Nephron progenitor cell (in vitro differentiated cells): Measurements from ENCODE around the gene FAF2.

ENCODE experiments used
- DNase-seq: peaks from one replicate; pipeline ENCODE4 v3.0.0; 2021
- H3K27ac Mint-ChIP-seq: 2 replicates; pipeline ENCODE4 v1.8.0; 2021; ENCODE audit warnings: mild to moderate bottlenecking, moderate library complexity, mixed read lengths
- H3K27me3 Mint-ChIP-seq: 2 replicates; pipeline ENCODE4 v1.8.0; 2021; ENCODE audit warnings: mild to moderate bottlenecking, low read depth, mixed read lengths; ENCODE audit not compliant: poor library complexity
- H3K36me3 Mint-ChIP-seq: 2 replicates; pipeline ENCODE4 v1.8.0; 2021; ENCODE audit warnings: low read depth, mixed read lengths
- H3K4me1 Mint-ChIP-seq: 2 replicates; pipeline ENCODE4 v1.8.0; 2021; ENCODE audit warnings: mixed read lengths
- H3K4me3 Mint-ChIP-seq: 2 replicates; pipeline ENCODE4 v1.8.0; 2021; ENCODE audit warnings: mild to moderate bottlenecking, moderate library complexity, mixed read lengths
- H3K9me3 Mint-ChIP-seq: 2 replicates; pipeline ENCODE4 v1.8.0; 2021; ENCODE audit warnings: mild to moderate bottlenecking, moderate library complexity, mixed read lengths
- TF ChIP-seq, protein P1 (sequence below): fragments of 200-600 bp; sonication (generic); IDR thresholded peaks from 2 replicates; pipeline ENCODE4 v1.5.0; 2021; ENCODE audit warnings: antibody characterized with exemption

Gene FAF2

DNA sequence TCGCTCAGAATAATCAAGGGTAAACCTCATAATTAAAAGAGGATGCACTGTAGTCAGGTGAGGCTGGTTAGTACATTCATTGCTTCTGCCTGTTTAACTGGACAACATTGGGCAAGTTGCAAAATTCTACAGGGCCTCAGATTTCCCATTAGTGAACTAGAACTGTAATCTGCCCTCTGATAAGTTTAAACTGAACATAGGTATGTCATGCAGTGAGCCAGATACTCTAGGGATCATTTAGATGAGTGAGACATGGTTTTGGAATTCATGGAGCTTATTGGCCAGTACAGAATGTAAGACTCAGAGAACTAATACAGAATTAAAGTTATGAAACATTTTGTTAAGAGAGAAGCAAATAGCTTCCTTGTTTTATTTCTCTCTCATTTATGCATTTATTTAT, 53.1 kb downstream of the FAF2 start:
- TF ChIP-seq, protein P1, sequence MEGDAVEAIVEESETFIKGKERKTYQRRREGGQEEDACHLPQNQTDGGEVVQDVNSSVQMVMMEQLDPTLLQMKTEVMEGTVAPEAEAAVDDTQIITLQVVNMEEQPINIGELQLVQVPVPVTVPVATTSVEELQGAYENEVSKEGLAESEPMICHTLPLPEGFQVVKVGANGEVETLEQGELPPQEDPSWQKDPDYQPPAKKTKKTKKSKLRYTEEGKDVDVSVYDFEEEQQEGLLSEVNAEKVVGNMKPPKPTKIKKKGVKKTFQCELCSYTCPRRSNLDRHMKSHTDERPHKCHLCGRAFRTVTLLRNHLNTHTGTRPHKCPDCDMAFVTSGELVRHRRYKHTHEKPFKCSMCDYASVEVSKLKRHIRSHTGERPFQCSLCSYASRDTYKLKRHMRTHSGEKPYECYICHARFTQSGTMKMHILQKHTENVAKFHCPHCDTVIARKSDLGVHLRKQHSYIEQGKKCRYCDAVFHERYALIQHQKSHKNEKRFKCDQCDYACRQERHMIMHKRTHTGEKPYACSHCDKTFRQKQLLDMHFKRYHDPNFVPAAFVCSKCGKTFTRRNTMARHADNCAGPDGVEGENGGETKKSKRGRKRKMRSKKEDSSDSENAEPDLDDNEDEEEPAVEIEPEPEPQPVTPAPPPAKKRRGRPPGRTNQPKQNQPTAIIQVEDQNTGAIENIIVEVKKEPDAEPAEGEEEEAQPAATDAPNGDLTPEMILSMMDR, result no peak
- Mint-ChIP-seq H3K27me3 (no peaks in the 10 kb centered on the region), H3K9me3 (no peaks in the 10 kb centered on the region), H3K36me3 (peaks cover 80% of the 10 kb centered on the region), H3K27ac (no peak overlapping the region), H3K4me3 (no peak overlapping the region), H3K4me1 (peaks cover 9% of the 10 kb centered on the region)
- no peak for DNase-seq

DNA sequence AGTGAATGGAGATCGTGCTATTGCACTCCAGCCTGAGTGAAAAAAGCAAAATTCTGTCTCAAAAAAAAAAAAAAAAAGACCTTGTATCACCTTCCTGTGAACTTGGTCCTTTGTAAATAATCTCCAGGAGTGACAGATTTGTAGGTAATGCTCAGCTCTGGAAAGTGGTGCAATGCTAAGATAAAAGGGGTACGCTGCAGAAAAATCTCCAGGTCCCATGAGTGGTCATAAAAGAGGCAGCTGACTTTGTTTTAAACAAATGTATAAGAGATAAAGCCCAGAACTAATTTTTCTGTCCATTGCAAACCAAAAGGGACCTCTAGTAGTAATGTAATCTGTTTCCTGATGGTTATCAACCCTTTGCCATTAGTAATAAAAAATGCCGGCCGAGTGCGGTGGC, 55.3 kb downstream of the FAF2 start:
- Mint-ChIP-seq H3K27me3 (no peaks in the 10 kb centered on the region), H3K36me3 (peaks cover 82% of the 10 kb centered on the region), H3K27ac (peak overlapping the region; percentile 25), H3K4me1 (peaks cover 9% of the 10 kb centered on the region), H3K4me3 (no peak overlapping the region), H3K9me3 (no peaks in the 10 kb centered on the region)
- DNase-seq, result no peak
- TF ChIP-seq, protein P1, result no peak

DNA sequence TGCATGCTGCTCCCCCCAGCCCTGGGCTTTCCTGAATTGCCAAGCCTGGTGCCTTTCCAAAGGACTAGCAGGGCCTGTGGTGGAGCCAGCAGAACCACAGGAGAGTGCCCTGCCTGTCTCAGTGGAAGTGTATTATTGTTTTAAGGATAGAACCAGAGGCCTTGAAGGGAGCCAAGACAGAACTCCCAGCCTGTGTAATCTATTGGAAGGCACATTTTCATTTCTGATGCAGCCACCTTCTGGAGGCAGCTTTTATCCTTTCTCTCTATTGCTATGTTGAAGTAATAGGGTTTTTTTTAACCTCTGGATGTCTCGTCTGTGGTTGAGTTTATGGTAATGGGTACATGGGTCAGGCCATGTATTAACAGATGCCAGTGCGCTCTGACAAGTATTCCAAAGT, 59.7 kb downstream of the FAF2 start:
- peak overlapping the region; percentile 92 for H3K27ac Mint-ChIP-seq
- TF ChIP-seq, protein P1, result no peak
- no peaks in the 10 kb centered on the region for H3K27me3 Mint-ChIP-seq

DNA sequence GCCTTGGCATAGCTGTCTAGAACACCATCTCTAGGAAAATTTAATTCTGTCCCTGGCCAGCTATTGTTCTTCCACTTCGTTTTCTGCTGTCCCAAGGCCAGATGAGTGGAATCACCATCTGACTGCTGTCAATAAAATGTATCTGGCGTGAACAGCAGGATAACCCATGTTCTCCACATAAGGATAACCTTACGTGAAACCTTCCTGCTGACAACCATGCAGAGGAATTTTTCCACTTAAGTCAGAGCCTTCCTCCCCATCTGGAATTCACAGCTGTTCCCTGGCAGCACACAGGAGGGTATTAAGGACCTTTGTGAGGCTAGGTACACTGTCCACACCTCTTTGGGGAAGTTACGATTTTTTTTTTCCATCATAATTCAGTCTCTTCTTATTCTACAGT, 60.4 kb downstream of the FAF2 start:
- Mint-ChIP-seq H3K9me3 (no peaks in the 10 kb centered on the region), H3K4me3 (no peak overlapping the region), H3K4me1 (peaks cover 1% of the 10 kb centered on the region), H3K36me3 (peaks cover 64% of the 10 kb centered on the region), H3K27ac (peak overlapping the region; percentile 83), H3K27me3 (no peaks in the 10 kb centered on the region)
- TF ChIP-seq, protein P1, result no peak
- no peak for DNase-seq

More for the DNA sequence above, 59.7 kb downstream of the FAF2 start:
- Mint-ChIP-seq H3K36me3 (peaks cover 71% of the 10 kb centered on the region), H3K4me1 (peaks cover 8% of the 10 kb centered on the region), H3K9me3 (no peaks in the 10 kb centered on the region), H3K4me3 (no peak overlapping the region)
- DNase-seq, result no peak

DNA sequence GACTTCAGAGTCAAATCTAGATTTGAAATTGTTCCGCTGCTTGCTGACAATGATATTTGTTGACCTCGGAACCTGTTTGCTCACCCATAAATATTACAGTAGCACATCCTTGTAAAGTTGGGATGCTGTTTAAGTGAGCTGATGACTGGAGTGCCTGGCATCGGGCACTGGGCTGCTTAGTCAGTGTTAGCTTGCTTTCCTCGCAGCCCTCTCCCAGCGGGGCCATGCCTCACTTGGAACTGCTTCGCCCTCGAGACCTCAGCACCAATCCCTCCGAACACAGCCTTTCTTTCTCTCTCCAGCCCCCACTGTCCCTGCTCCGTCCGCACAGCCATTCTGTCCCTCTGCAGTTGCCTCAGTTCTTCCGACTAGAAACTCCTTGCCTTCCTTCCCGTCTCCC, 65.6 kb downstream of the FAF2 start:
- no peak for DNase-seq
- TF ChIP-seq, protein P1, result no peak
- H3K27ac Mint-ChIP-seq, result peak overlapping the region; percentile 72

DNA sequence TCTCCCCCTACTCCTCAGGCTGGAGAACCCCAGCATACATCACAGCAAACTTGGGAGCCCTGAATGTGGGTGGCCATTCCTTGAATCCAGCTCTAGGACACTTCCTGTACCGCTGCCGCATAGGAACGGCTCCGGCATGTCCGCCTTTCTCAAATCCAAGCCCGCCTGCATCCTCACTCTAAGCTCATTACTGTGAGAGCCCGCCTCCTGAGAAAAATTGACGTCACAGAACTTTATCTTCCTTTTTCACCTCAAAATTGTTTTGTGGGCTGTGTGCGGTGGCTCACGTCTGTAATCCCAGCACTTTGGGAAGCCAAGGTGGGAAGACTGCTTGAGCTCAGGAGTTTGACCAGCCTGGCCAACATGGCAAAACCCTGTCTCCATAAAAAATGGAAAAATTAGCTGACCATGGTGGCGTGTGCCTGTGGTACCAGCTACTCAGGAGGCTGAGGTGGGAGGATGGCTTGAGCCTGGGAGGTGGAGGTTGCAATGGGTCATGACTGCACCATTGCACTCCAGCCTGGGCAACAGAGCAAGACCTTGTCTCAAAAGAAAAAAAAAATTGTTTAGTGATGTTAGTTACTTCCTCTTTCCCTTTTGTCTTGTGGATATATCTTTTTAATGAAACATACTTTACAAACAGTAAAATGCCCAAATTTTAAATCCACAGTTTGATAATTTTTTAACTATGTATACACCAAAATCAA, 66.2 kb downstream of the FAF2 start:
- Mint-ChIP-seq H3K27ac (peak overlapping the region; percentile 72), H3K36me3 (peaks cover 9% of the 10 kb centered on the region), H3K4me1 (peaks cover 12% of the 10 kb centered on the region)

More for the DNA sequence above, 65.6 kb downstream of the FAF2 start:
- no peak overlapping the region for H3K4me3 Mint-ChIP-seq
- peaks cover 12% of the 10 kb centered on the region for H3K4me1 Mint-ChIP-seq
- no peaks in the 10 kb centered on the region for H3K9me3 Mint-ChIP-seq
- peaks cover 3% of the 10 kb centered on the region for H3K27me3 Mint-ChIP-seq
- peaks cover 15% of the 10 kb centered on the region for H3K36me3 Mint-ChIP-seq

More for the DNA sequence above, 66.2 kb downstream of the FAF2 start:
- no peak for DNase-seq
- Mint-ChIP-seq H3K4me3 (no peak overlapping the region), H3K27me3 (peaks cover 3% of the 10 kb centered on the region), H3K9me3 (no peaks in the 10 kb centered on the region)
- TF ChIP-seq, protein P1, result no peak
